ENCODE measurements around the gene ATP8B3.
"Not testable (repeated sequence)": the region's sequence is repeated elsewhere in the genome, so short reads cannot be mapped to it uniquely, and the experiment has no call there.

Gene ATP8B3

GRCh38 chr19:1765232-1765903 lies 46.7 kb downstream of the ATP8B3 start:
- TF ChIP-seq CTCF (conservative IDR thresholded peaks at IDR 0.05; ENCODE audit: low read depth, low read length): no peak
- H3K4me3 ChIP-seq (ENCODE audit: low read length): no peak overlapping the region
- no peak for DNase-seq (ENCODE audit: low read depth)

- TF ChIP-seq CTCF (conservative IDR thresholded peaks at IDR 0.05; ENCODE audit: low read depth, low read length): no peak
- no peak for DNase-seq (ENCODE audit: low read depth)
- H3K4me3 ChIP-seq (ENCODE audit: low read length): no peak overlapping the region
Observed at GRCh38 chr19:1764729-1765128, 47.3 kb downstream of the ATP8B3 start.

GRCh38 chr19:1763648-1764639 lies 48.1 kb downstream of the ATP8B3 start:
- no peak for TF ChIP-seq CTCF (conservative IDR thresholded peaks at IDR 0.05; ENCODE audit: low read depth, low read length)
- DNase-seq (ENCODE audit: low read depth): no peak
- no peak overlapping the region for H3K4me3 ChIP-seq (ENCODE audit: low read length)

- DNase-seq (ENCODE audit: low read depth): no peak
Observed at GRCh38 chr19:1762243-1763117, 49.6 kb downstream of the ATP8B3 start.

GRCh38 chr19:1761528-1762242 lies 50.4 kb downstream of the ATP8B3 start:
- DNase-seq (ENCODE audit: low read depth): no peak
- H3K4me3 ChIP-seq (ENCODE audit: low read length): no peak overlapping the region
- no peak for TF ChIP-seq CTCF (conservative IDR thresholded peaks at IDR 0.05; ENCODE audit: low read depth, low read length)

More at GRCh38 chr19:1762243-1763117, 49.6 kb downstream of the ATP8B3 start:
- H3K4me3 ChIP-seq (ENCODE audit: low read length): no peak overlapping the region
- TF ChIP-seq CTCF (conservative IDR thresholded peaks at IDR 0.05; ENCODE audit: low read depth, low read length): no peak

GRCh38 chr19:1760786-1761527 lies 51.1 kb downstream of the ATP8B3 start:
- not testable (repeated sequence) for H3K4me3 ChIP-seq (ENCODE audit: low read length); DNase-seq (ENCODE audit: low read depth)
